GM23338 (cell line): Measurements from ENCODE around the gene GNAS. TPM values are rescaled to one million over a fixed set of nuclear protein-coding genes. Genes with fewer than 3 reads are reported as not detected.
A peak's percentile ranks its signal among the peaks of the same experiment; 100 is the strongest.

Source experiments
- ATAC-seq: fragments of 200-7000 bp; cut with Tn5 transposase; 3 replicates; pipeline ENCODE4 v1.9.1; 2020
- DNase-seq: peaks from one replicate; pipeline ENCODE4 v3.0.0-alpha.2; 2015; ENCODE audit warnings: low spot score
- H2AFZ ChIP-seq: fragments of 200-600 bp; sonication (generic); 2 replicates; pipeline ENCODE4 v1.8.0; 2016; ENCODE audit warnings: antibody characterized with exemption, mild to moderate bottlenecking, moderate library complexity
- H3F3A ChIP-seq: fragments of 200-600 bp; sonication (generic); replicated peaks from 2 replicates; pipeline ENCODE4 v1.8.0; 2017; ENCODE audit warnings: antibody characterized with exemption, mixed run types, low read depth
- H3K27ac ChIP-seq: fragments of 200-600 bp; sonication (generic); 2 replicates; pipeline ENCODE4 v1.6.1; 2016; ENCODE audit warnings: low read depth
- H3K27me3 ChIP-seq: fragments of 200-600 bp; sonication (generic); 2 replicates; pipeline ENCODE4 v1.8.0; 2016; ENCODE audit warnings: mild to moderate bottlenecking, mixed run types, moderate library complexity; ENCODE audit not compliant: insufficient read depth
- H3K36me3 ChIP-seq: fragments of 200-600 bp; sonication (generic); 2 replicates; pipeline ENCODE4 v1.8.0; 2016; ENCODE audit warnings: mild to moderate bottlenecking; ENCODE audit not compliant: insufficient read depth
- H3K4me1 ChIP-seq: fragments of 200-600 bp; sonication (generic); 2 replicates; pipeline ENCODE4 v1.8.0; 2016; ENCODE audit warnings: mild to moderate bottlenecking, moderate library complexity; ENCODE audit not compliant: insufficient read depth
- H3K4me2 ChIP-seq: fragments of 200-600 bp; sonication (generic); 2 replicates; pipeline ENCODE4 v1.7.1; 2017; ENCODE audit warnings: mixed run types
- H3K4me3 ChIP-seq: fragments of 200-600 bp; sonication (generic); 2 replicates; pipeline ENCODE4 v1.6.1; 2016; ENCODE audit warnings: mixed run types
- H3K79me2 ChIP-seq: fragments of 200-600 bp; sonication (generic); replicated peaks from 2 replicates; pipeline ENCODE4 v1.8.0; 2017; ENCODE audit warnings: mild to moderate bottlenecking; ENCODE audit not compliant: insufficient read depth
- H3K9me2 ChIP-seq: fragments of 200-600 bp; sonication (generic); 2 replicates; pipeline ENCODE4 v1.8.0; 2017; ENCODE audit not compliant: insufficient read depth
- H4K20me1 ChIP-seq: fragments of 200-600 bp; sonication (generic); replicated peaks from 2 replicates; pipeline ENCODE4 v1.8.0; 2017; ENCODE audit warnings: mild to moderate bottlenecking; ENCODE audit not compliant: insufficient read depth
- H3K27ac Mint-ChIP-seq: 2 replicates; pipeline ENCODE4 v1.8.0; 2020; ENCODE audit warnings: inconsistent platforms, mild to moderate bottlenecking, moderate library complexity, mixed read lengths
- H3K27me3 Mint-ChIP-seq: 3 replicates; pipeline ENCODE4 v1.8.0; 2022; ENCODE audit warnings: low read depth, mild to moderate bottlenecking, moderate library complexity, mixed read lengths, inconsistent platforms; ENCODE audit not compliant: insufficient read depth, poor library complexity
- H3K36me3 Mint-ChIP-seq: 3 replicates; pipeline ENCODE4 v1.8.0; 2021; ENCODE audit warnings: low read depth, mild to moderate bottlenecking, inconsistent platforms, moderate library complexity, mixed read lengths
- H3K4me1 Mint-ChIP-seq: 3 replicates; pipeline ENCODE4 v1.8.0; 2020; ENCODE audit warnings: mild to moderate bottlenecking, inconsistent platforms, mixed read lengths
- H3K4me3 Mint-ChIP-seq: 3 replicates; pipeline ENCODE4 v1.8.0; 2021; ENCODE audit warnings: moderate library complexity, mild to moderate bottlenecking, inconsistent platforms, mixed read lengths
- H3K9me3 Mint-ChIP-seq: 3 replicates; pipeline ENCODE4 v1.8.0; 2020; ENCODE audit warnings: moderate library complexity, mild to moderate bottlenecking, inconsistent platforms, mixed read lengths
- CREB1 ChIP-seq: fragments of 250-450 bp; sonication (Bioruptor Pico); IDR thresholded peaks from 2 replicates; pipeline ENCODE4 v1.5.0; 2020; ENCODE audit warnings: low read depth, mild to moderate bottlenecking, moderate library complexity
- EZH2 ChIP-seq: fragments of 200-600 bp; sonication (generic); IDR thresholded peaks from one replicate; pipeline ENCODE4 v1.8.0; 2017; ENCODE audit warnings: antibody characterized with exemption, mild to moderate bottlenecking, low read depth; ENCODE audit not compliant: unreplicated experiment
- EZH2phosphoT487 ChIP-seq: fragments of 200-600 bp; sonication (generic); IDR thresholded peaks from one replicate; pipeline ENCODE4 v1.8.1; 2018; ENCODE audit warnings: antibody characterized with exemption; ENCODE audit not compliant: unreplicated experiment
- JUNB ChIP-seq: IDR thresholded peaks from one replicate; pipeline ENCODE4 v1.6.1; 2016; ENCODE audit warnings: antibody characterized with exemption; ENCODE audit not compliant: unreplicated experiment
- NANOG ChIP-seq: IDR thresholded peaks from 2 replicates; pipeline ENCODE4 v1.6.1; 2016; ENCODE audit warnings: antibody characterized with exemption, borderline replicate concordance
- POLR2AphosphoS5 ChIP-seq: IDR thresholded peaks from 2 replicates; pipeline ENCODE4 v1.6.1; 2016; ENCODE audit warnings: antibody characterized with exemption, low read depth
- STAT1 ChIP-seq: IDR thresholded peaks from one replicate; pipeline ENCODE4 v1.6.1; 2016; ENCODE audit warnings: antibody characterized with exemption; ENCODE audit not compliant: unreplicated experiment
- ZNF114 ChIP-seq: fragments of 250-450 bp; sonication (Bioruptor Pico); IDR thresholded peaks from 2 replicates; pipeline ENCODE4 v1.5.0; 2020; ENCODE audit warnings: mild to moderate bottlenecking, moderate library complexity
- ZNF331 ChIP-seq: fragments of 250-450 bp; sonication (Bioruptor Pico); IDR thresholded peaks from 2 replicates; pipeline ENCODE4 v1.5.0; 2020; ENCODE audit warnings: low read depth, mild to moderate bottlenecking, moderate library complexity
- polyA plus RNA-seq: library from polyadenylated mRNA; unstranded; fragments of >200 nt; fragmentation: Nextera tagmentation; extraction: Ambion mirVana; gene quantifications from 2 replicates; pipeline ENCODE4 v1.2.1, GENCODE V29; 2016
- total RNA-seq: library from RNA; depleted of rRNA; stranded (reverse); fragments of >200 nt; shearing (Covaris generic); gene quantifications from 2 replicates; pipeline ENCODE4 v1.2.3, GENCODE V29; 2014
- TF ChIP-seq, protein P1 (sequence below): IDR thresholded peaks from 2 replicates; pipeline ENCODE4 v1.6.1; 2016; ENCODE audit warnings: antibody characterized with exemption
- TF ChIP-seq, protein P2 (sequence below), 2 experiments: fragments of 200-600 bp in 1 of 2; sonication (generic) in 1 of 2; conservative IDR thresholded peaks; 2 replicates each; pipeline versions ENCODE4 v1.5.1 to v1.6.1; 2016 to 2017; ENCODE audit warnings: antibody characterized with exemption in 2 of 2, low read depth in 2 of 2, mild to moderate bottlenecking in 2 of 2, moderate library complexity in 1 of 2
- TF ChIP-seq, protein P3 (sequence below): fragments of 250-450 bp; sonication (Bioruptor Pico); IDR thresholded peaks from 2 replicates; pipeline ENCODE4 v1.5.0; 2020; ENCODE audit warnings: mild to moderate bottlenecking, moderate library complexity
- TF ChIP-seq, protein P4 (sequence below): IDR thresholded peaks from one replicate; pipeline ENCODE4 v1.6.1; 2018; ENCODE audit warnings: antibody characterized with exemption; ENCODE audit not compliant: unreplicated experiment

GNAS gene
- total and polyA plus RNA-seq, 2 experiments from 2014 or later, result 917 to 1,042 TPM

DNA sequence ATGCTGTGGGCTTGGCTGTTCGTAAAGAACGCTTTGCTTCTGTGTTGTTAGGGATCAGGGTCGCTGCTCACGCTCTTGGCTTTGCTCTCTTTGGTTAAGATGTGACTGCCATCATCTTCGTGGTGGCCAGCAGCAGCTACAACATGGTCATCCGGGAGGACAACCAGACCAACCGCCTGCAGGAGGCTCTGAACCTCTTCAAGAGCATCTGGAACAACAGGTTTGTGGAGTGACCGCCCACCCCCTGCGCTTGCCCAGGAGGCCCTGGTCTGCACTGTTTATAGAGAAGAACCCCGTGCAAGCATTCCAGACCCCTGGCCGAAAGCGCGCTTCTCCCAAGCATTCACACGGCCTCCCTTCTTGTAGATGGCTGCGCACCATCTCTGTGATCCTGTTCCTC lies 57.1 kb downstream of the GNAS start:
- H3K4me1 ChIP-seq, result no peaks in the 10 kb centered on the region
- H3K4me3 Mint-ChIP-seq, result no peak overlapping the region
- DNase-seq (no peak), ATAC-seq (no peak)
- peaks cover 16% of the 10 kb centered on the region; the same call in 1 of the 2 replicates for H4K20me1 ChIP-seq
- no peak overlapping the region for H3K4me3 ChIP-seq
- peaks cover 68% of the 10 kb centered on the region for H3K36me3 ChIP-seq
- H3K4me2 ChIP-seq, result no peak overlapping the region
- H2AFZ ChIP-seq, result no peak overlapping the region
- TF ChIP-seq EZH2phosphoT487 (no peak), CREB1 (no peak), POLR2AphosphoS5 (no peak), NANOG (no peak), ZNF331 (CRISPR knock-in tag) (no peak), STAT1 (no peak), ZNF114 (CRISPR knock-in tag) (no peak), JUNB (no peak), EZH2 (no peak)
- TF ChIP-seq, protein P1, sequence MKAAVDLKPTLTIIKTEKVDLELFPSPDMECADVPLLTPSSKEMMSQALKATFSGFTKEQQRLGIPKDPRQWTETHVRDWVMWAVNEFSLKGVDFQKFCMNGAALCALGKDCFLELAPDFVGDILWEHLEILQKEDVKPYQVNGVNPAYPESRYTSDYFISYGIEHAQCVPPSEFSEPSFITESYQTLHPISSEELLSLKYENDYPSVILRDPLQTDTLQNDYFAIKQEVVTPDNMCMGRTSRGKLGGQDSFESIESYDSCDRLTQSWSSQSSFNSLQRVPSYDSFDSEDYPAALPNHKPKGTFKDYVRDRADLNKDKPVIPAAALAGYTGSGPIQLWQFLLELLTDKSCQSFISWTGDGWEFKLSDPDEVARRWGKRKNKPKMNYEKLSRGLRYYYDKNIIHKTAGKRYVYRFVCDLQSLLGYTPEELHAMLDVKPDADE, result no peak
- TF ChIP-seq, protein P2, sequence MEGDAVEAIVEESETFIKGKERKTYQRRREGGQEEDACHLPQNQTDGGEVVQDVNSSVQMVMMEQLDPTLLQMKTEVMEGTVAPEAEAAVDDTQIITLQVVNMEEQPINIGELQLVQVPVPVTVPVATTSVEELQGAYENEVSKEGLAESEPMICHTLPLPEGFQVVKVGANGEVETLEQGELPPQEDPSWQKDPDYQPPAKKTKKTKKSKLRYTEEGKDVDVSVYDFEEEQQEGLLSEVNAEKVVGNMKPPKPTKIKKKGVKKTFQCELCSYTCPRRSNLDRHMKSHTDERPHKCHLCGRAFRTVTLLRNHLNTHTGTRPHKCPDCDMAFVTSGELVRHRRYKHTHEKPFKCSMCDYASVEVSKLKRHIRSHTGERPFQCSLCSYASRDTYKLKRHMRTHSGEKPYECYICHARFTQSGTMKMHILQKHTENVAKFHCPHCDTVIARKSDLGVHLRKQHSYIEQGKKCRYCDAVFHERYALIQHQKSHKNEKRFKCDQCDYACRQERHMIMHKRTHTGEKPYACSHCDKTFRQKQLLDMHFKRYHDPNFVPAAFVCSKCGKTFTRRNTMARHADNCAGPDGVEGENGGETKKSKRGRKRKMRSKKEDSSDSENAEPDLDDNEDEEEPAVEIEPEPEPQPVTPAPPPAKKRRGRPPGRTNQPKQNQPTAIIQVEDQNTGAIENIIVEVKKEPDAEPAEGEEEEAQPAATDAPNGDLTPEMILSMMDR (conservative IDR thresholded peaks at IDR 0.05; ENCODE audit: low read depth in 2 of 2), result no peak
- TF ChIP-seq, protein P3, sequence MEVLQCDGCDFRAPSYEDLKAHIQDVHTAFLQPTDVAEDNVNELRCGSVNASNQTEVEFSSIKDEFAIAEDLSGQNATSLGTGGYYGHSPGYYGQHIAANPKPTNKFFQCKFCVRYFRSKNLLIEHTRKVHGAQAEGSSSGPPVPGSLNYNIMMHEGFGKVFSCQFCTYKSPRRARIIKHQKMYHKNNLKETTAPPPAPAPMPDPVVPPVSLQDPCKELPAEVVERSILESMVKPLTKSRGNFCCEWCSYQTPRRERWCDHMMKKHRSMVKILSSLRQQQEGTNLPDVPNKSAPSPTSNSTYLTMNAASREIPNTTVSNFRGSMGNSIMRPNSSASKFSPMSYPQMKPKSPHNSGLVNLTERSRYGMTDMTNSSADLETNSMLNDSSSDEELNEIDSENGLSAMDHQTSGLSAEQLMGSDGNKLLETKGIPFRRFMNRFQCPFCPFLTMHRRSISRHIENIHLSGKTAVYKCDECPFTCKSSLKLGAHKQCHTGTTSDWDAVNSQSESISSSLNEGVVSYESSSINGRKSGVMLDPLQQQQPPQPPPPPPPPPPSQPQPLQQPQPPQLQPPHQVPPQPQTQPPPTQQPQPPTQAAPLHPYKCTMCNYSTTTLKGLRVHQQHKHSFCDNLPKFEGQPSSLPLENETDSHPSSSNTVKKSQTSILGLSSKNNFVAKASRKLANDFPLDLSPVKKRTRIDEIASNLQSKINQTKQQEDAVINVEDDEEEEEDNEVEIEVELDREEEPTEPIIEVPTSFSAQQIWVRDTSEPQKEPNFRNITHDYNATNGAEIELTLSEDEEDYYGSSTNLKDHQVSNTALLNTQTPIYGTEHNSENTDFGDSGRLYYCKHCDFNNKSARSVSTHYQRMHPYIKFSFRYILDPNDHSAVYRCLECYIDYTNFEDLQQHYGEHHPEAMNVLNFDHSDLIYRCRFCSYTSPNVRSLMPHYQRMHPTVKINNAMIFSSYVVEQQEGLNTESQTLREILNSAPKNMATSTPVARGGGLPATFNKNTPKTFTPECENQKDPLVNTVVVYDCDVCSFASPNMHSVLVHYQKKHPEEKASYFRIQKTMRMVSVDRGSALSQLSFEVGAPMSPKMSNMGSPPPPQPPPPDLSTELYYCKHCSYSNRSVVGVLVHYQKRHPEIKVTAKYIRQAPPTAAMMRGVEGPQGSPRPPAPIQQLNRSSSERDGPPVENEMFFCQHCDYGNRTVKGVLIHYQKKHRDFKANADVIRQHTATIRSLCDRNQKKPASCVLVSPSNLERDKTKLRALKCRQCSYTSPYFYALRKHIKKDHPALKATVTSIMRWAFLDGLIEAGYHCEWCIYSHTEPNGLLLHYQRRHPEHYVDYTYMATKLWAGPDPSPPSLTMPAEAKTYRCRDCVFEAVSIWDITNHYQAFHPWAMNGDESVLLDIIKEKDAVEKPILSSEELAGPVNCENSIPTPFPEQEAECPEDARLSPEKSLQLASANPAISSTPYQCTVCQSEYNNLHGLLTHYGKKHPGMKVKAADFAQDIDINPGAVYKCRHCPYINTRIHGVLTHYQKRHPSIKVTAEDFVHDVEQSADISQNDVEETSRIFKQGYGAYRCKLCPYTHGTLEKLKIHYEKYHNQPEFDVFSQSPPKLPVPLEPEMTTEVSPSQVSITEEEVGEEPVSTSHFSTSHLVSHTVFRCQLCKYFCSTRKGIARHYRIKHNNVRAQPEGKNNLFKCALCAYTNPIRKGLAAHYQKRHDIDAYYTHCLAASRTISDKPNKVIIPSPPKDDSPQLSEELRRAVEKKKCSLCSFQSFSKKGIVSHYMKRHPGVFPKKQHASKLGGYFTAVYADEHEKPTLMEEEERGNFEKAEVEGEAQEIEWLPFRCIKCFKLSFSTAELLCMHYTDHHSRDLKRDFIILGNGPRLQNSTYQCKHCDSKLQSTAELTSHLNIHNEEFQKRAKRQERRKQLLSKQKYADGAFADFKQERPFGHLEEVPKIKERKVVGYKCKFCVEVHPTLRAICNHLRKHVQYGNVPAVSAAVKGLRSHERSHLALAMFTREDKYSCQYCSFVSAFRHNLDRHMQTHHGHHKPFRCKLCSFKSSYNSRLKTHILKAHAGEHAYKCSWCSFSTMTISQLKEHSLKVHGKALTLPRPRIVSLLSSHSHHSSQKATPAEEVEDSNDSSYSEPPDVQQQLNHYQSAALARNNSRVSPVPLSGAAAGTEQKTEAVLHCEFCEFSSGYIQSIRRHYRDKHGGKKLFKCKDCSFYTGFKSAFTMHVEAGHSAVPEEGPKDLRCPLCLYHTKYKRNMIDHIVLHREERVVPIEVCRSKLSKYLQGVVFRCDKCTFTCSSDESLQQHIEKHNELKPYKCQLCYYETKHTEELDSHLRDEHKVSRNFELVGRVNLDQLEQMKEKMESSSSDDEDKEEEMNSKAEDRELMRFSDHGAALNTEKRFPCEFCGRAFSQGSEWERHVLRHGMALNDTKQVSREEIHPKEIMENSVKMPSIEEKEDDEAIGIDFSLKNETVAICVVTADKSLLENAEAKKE (CRISPR knock-in tag), result no peak
- TF ChIP-seq, protein P4, sequence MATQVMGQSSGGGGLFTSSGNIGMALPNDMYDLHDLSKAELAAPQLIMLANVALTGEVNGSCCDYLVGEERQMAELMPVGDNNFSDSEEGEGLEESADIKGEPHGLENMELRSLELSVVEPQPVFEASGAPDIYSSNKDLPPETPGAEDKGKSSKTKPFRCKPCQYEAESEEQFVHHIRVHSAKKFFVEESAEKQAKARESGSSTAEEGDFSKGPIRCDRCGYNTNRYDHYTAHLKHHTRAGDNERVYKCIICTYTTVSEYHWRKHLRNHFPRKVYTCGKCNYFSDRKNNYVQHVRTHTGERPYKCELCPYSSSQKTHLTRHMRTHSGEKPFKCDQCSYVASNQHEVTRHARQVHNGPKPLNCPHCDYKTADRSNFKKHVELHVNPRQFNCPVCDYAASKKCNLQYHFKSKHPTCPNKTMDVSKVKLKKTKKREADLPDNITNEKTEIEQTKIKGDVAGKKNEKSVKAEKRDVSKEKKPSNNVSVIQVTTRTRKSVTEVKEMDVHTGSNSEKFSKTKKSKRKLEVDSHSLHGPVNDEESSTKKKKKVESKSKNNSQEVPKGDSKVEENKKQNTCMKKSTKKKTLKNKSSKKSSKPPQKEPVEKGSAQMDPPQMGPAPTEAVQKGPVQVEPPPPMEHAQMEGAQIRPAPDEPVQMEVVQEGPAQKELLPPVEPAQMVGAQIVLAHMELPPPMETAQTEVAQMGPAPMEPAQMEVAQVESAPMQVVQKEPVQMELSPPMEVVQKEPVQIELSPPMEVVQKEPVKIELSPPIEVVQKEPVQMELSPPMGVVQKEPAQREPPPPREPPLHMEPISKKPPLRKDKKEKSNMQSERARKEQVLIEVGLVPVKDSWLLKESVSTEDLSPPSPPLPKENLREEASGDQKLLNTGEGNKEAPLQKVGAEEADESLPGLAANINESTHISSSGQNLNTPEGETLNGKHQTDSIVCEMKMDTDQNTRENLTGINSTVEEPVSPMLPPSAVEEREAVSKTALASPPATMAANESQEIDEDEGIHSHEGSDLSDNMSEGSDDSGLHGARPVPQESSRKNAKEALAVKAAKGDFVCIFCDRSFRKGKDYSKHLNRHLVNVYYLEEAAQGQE, result no peak
- no peaks in the 10 kb centered on the region; the same call in 2 of the 3 replicates for H3K4me1 Mint-ChIP-seq
- H3K79me2 ChIP-seq, result peaks cover 8% of the 10 kb centered on the region; the same call in 1 of the 2 replicates
- H3F3A ChIP-seq, result peaks cover 31% of the 10 kb centered on the region
- no peaks in the 10 kb centered on the region for H3K27me3 ChIP-seq
- peak overlapping the region; percentile 60; the same call in 1 of the 2 replicates for H3K27ac ChIP-seq
- H3K9me2 ChIP-seq, result no peaks in the 10 kb centered on the region
- H3K27me3 Mint-ChIP-seq, result peaks cover 7% of the 10 kb centered on the region
- no peaks in the 10 kb centered on the region for H3K9me3 Mint-ChIP-seq
- H3K36me3 Mint-ChIP-seq, result peaks cover 79% of the 10 kb centered on the region
- no peak overlapping the region for H3K27ac Mint-ChIP-seq
